ENCODE results near the gene TJAP1.

The TJAP1 gene

DNA sequence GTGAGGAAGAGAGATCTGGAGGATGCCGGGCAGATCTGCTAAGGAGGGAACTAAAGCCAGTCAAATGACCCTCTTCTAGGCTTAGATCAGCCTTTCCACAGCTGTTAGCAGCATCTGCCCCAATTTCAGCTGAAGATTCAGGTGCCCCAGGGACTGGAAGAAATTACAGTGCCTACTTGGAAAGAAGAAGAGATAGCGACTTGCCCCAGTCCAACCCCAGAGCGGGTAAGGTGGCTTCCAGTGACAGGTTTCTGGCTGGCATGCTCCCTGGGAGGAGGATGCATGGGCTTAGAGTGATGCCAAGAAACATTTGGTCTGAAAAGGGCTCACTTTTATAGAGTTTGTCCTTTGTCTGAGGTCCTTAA lies 620 bp downstream of the TJAP1 start:
- TF ChIP-seq, protein P1, sequence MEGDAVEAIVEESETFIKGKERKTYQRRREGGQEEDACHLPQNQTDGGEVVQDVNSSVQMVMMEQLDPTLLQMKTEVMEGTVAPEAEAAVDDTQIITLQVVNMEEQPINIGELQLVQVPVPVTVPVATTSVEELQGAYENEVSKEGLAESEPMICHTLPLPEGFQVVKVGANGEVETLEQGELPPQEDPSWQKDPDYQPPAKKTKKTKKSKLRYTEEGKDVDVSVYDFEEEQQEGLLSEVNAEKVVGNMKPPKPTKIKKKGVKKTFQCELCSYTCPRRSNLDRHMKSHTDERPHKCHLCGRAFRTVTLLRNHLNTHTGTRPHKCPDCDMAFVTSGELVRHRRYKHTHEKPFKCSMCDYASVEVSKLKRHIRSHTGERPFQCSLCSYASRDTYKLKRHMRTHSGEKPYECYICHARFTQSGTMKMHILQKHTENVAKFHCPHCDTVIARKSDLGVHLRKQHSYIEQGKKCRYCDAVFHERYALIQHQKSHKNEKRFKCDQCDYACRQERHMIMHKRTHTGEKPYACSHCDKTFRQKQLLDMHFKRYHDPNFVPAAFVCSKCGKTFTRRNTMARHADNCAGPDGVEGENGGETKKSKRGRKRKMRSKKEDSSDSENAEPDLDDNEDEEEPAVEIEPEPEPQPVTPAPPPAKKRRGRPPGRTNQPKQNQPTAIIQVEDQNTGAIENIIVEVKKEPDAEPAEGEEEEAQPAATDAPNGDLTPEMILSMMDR (IDR thresholded peaks at IDR 0.05; ENCODE audit: low read depth, low read length) = no peak
- Histone ChIP-seq H3K4me3 (ENCODE audit: low read depth, low read length) (peak overlapping the region; percentile 62), H3K36me3 (no peaks in the 10 kb centered on the region), H3K9me3 (no peaks in the 10 kb centered on the region), H3K27me3 (no peaks in the 10 kb centered on the region), H3K4me1 (peaks cover 5% of the 10 kb centered on the region)
- DNase-seq = no peak

DNA sequence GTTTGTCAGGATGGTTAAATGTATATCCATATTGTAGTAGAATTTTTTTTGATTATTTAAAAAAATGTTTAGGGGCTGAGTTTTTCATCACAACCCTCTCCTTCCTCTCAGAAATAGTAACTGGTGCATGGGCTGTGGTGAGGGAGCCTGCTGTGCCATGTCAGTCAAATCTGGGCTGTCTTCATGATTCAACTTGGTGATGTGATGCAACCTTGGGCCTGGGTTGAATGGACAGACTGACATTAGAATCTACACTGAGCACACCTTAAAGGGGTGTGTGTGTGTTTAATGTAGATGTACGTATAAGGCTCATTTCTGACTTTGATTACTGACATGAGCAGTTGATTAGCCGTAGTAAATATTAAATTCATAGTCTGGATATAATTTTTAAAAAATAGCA lies 3.7 kb downstream of the TJAP1 start:
- H3K9me3 ChIP-seq = no peaks in the 10 kb centered on the region
- H3K27me3 ChIP-seq = no peaks in the 10 kb centered on the region
- TF ChIP-seq, protein P1 (IDR thresholded peaks at IDR 0.05; ENCODE audit: low read depth, low read length) = no peak
- no peak for DNase-seq
- no peaks in the 10 kb centered on the region for H3K36me3 ChIP-seq
- peaks cover 5% of the 10 kb centered on the region for H3K4me1 ChIP-seq
- no peak overlapping the region for H3K4me3 ChIP-seq (ENCODE audit: low read depth, low read length)

DNA sequence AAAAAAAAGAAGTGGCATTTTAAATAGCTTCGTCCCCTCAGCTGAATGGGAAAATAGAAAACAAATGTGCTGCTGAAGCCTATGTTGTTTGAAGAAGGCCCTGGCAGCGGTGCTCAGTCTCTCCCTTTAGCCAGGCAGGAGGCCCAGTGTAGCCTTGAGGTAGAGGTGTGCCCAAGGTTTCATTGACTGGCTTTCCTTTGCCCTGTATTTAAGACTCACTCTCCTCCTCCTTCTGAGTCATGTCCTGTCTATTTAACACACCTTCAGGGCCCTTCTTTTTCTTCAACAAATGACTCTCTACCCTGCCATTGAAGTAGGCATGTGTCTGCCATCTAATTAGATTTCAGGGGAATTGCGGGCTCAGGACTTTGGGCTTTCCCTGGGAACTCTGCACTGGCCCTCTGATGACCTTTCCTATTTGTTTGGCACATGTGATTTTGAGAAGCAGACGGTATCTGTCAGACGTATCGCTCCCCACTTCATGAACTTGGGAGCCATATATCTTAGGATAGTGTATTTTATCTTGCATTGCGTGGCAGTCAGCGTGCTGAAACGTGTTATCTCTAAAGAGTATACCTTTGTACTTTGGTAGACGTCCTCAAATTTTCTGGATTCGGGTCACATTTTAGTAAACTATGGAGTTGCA lies 4.3 kb downstream of the TJAP1 start:
- Histone ChIP-seq H3K36me3 (no peaks in the 10 kb centered on the region), H3K27me3 (no peaks in the 10 kb centered on the region), H3K9me3 (no peaks in the 10 kb centered on the region), H3K4me1 (peaks cover 3% of the 10 kb centered on the region), H3K4me3 (ENCODE audit: low read depth, low read length) (no peak overlapping the region)
- DNase-seq = no peak
- TF ChIP-seq, protein P1 (IDR thresholded peaks at IDR 0.05; ENCODE audit: low read depth, low read length) = no peak

DNA sequence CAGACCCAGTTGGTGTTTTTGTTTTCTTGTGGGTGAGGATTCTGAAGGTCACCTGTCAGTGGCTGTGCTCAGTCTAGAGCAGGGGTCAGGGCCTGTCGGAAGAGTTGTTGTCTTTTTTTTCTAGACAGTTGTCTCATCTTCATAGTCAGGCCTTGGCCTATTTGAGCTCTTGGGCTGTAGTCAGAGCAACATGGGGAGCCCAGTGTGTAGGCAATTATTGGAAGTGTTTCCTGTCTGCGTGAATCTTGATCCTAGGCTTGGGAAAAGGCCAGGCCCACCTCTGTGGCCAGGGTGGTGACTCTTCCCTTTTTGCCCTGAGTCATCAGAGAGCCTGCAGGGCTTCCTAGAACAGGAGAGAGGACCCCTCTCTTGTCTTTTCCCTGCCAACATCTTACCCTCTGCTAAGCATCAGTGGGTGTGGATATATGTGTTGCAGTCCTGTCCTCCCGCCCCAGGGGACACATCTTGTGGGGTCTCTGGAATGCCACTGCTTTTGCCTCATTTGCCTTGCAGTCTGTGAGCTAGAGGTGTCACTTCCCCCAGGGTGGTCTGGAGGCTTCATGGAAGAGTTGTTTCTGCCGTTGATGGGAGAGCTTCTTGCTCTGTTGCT lies 11.4 kb downstream of the TJAP1 start:
- no peak for DNase-seq
- peaks cover 7% of the 10 kb centered on the region for H3K36me3 ChIP-seq
- H3K4me1 ChIP-seq = peaks cover 19% of the 10 kb centered on the region
- H3K27me3 ChIP-seq = no peaks in the 10 kb centered on the region
- TF ChIP-seq, protein P1 (IDR thresholded peaks at IDR 0.05; ENCODE audit: low read depth, low read length) = no peak
- H3K4me3 ChIP-seq (ENCODE audit: low read depth, low read length) = peak overlapping the region; percentile 4; the same call in 1 of the 2 replicates
- H3K9me3 ChIP-seq = no peaks in the 10 kb centered on the region

DNA sequence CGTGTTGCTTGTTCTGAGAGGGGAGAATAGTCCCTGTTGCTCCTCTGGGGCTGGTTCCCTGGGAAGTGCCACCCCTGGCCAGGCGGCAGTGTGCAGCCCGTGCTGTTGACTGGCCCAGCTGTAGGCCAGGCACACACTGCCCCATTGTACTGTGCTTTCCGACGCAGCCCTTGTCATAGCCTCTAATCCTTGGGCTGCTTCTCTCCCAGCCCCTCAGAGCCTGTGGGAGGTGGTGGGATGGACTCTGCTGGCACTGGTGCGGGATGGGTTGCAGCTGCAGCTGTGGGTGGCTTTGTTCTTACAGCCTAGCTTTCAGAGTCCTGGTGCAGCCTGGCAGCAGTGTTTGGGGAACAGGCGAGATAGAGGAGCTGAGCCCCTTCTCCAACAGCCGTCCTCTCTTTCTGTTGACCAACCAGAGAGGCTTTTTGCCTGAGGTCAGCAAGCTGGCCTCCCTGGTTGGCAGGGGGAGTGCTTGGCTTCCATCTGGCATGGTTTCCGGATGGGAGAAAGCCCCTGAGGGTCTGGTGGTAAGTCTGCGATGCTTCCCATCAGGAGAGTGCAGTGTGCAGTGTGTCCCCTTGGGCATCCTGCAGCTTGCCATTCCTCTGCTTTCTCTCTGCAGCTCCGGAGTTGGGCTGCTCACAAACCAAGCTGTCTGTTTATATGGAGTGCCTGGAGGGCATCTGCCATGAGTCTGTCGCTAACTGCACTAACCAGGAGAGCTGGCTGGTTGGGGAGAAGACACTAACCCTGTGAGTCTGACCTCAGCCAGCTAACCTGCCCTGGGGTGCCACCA lies 12.1 kb downstream of the TJAP1 start:
- Histone ChIP-seq H3K27me3 (no peaks in the 10 kb centered on the region), H3K4me3 (ENCODE audit: low read depth, low read length) (no peak overlapping the region; the same call in 1 of the 2 replicates), H3K4me1 (peaks cover 19% of the 10 kb centered on the region), H3K9me3 (no peaks in the 10 kb centered on the region), H3K36me3 (peaks cover 7% of the 10 kb centered on the region)
- TF ChIP-seq, protein P1 (IDR thresholded peaks at IDR 0.05; ENCODE audit: low read depth, low read length) = no peak
- peak; percentile 77 for DNase-seq
